Measurements from ENCODE around the gene GPRC5D.

DNA sequence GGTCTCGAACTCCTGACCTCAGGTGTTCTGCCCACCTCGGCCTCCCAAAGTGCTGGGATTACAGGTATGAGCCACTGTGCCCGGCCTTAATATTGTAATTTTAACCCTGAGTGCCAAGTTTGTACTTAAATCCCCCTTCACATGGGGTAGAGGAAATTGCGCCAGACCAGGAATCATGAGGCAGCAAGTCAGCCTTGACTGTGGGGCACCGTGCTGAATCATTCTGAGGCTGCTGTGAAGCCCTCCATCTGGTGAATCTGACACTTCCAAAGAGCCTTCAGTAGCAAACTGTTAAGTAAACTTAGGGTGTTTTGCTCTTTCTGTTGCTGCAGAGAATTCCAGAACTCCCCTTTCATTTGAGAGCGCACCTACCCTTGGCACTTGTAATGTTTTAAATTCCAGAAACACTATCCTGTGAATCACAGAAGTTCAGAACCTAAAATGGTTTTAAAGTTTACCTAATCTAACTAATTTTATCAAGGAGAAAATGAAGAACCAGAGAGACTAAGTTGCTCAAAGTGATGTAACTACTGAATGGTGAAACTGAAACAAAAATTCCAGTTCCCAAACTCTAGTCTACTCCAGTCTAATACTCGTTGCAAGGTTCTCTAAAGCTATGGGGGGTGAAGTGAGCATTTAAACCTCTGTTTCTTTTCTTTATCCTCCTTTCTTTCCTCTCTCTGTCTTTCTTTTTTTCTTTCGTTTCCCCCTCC, 40.6 kb upstream of the GPRC5D start:
- TF ChIP-seq, protein P1, sequence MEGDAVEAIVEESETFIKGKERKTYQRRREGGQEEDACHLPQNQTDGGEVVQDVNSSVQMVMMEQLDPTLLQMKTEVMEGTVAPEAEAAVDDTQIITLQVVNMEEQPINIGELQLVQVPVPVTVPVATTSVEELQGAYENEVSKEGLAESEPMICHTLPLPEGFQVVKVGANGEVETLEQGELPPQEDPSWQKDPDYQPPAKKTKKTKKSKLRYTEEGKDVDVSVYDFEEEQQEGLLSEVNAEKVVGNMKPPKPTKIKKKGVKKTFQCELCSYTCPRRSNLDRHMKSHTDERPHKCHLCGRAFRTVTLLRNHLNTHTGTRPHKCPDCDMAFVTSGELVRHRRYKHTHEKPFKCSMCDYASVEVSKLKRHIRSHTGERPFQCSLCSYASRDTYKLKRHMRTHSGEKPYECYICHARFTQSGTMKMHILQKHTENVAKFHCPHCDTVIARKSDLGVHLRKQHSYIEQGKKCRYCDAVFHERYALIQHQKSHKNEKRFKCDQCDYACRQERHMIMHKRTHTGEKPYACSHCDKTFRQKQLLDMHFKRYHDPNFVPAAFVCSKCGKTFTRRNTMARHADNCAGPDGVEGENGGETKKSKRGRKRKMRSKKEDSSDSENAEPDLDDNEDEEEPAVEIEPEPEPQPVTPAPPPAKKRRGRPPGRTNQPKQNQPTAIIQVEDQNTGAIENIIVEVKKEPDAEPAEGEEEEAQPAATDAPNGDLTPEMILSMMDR (conservative IDR thresholded peaks at IDR 0.05; ENCODE audit: low read length): no peak
- no peak for TF ChIP-seq EZH2phosphoT487 (IDR thresholded peaks at IDR 0.05; ENCODE audit: borderline replicate concordance)

Measured in Loucy (cell line).